GM19025 (cell line): ENCODE measurements around the gene HRAS.

Experiments
- ATAC-seq: cut with Tn5 transposase; IDR thresholded peaks from one replicate; pipeline ENCODE4 v1.9.1; 2021; ENCODE audit warnings: mild to moderate bottlenecking, low read depth, moderate library complexity; ENCODE audit not compliant: unreplicated experiment

Gene HRAS

DNA sequence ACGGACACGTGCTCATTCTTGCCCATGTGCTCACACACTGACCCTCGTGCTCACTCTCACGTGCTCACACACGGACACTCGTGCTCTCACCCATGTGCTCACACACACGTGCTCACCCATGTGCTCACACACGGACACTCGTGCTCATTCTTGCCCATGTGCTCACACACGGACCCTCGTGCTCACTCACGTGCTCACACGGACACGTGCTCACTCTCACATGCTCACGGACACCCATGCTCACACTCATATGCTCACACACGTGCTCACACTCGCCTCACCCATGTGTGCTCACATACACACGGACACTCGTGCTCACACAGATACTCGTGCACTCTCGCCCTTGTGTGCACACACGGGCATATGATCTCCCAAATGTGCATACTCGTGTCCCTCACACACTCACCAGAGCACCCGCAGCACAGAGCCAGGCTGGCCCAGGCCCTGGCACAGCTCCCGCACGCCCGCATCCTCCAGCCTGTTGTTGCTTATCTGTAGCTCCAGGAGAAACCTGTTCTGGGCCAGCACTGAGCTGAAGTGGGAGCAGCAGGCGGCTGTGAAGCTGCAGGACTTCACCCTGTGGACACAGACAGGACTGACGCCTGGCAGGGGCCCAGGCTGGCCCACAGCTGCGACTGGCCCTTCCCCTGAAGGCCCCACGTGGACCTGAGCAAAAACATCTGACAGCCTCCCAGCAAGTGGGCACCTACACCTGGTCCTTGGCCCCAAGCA is 37.6 kb downstream of the HRAS start:
- no peak for ATAC-seq

DNA sequence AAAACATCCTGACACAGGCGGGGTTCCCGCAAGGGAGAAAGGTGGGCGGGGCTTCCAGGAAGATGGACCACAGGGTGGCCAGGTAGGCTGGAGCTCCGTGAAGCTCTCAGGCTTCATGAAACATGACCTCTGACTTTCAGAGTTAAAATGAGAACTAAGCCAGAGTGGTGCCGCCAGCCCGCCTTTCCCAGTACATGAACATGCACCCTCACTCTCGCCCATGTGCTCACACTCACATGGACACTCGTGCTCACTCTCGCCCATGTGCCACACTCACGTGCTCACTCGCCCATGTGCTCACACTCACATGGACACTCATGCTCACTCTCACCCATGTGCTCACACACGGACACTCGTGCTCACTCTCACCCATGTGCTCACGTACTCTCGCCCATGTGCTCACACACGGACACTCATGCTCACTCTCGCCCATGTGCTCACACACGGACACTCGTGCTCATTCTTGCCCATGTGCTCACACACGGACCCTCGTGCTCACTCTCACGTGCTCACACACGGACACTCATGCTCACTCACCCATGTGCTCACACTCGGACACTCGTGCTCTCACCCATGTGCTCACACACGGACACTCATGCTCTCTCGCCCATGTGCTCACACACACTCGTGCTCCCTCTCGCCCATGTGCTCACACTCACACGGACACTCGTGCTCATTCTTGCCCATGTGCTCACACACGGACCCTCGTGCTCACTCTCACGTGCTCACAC is 38.4 kb downstream of the HRAS start:
- ATAC-seq = no peak

- ATAC-seq = no peak
These were observed 39.8 kb downstream of the HRAS start for GRCh38 chr11:495537-495931.

- ATAC-seq = no peak
These were observed 40.4 kb downstream of the HRAS start for GRCh38 chr11:494761-495536.

- ATAC-seq = no peak
These were observed 42.7 kb downstream of the HRAS start for GRCh38 chr11:492427-493226.

- ATAC-seq = no peak
These were observed 44.0 kb downstream of the HRAS start for GRCh38 chr11:491358-491757.

GRCh38 chr11:490930-491260 is 44.5 kb downstream of the HRAS start:
- no peak for ATAC-seq

- ATAC-seq = no peak
These were observed 45.0 kb downstream of the HRAS start for GRCh38 chr11:490186-490929.

DNA sequence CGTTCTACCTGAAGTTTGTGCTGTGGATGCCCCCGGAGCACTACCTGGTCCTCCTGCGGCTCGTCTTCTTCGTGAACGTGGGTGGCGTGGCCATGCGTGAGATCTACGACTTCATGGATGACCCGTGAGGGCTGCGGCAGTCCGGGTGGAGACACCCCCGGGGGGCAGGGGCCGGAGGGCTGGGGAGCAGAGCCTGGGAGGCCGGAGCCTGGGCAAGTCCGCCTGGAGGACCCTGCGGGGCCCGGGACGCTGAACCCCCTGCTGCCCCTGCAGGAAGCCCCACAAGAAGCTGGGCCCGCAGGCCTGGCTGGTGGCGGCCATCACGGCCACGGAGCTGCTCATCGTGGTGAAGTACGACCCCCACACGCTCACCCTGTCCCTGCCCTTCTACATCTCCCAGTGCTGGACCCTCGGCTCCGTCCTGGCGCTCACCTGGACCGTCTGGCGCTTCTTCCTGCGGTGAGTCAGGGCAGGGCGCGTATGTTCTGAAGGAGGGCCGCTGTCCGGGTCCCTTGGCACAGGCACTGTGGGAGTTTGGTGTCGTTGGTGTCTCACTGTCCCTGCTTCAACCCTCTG is 45.7 kb downstream of the HRAS start:
- ATAC-seq = no peak

DNA sequence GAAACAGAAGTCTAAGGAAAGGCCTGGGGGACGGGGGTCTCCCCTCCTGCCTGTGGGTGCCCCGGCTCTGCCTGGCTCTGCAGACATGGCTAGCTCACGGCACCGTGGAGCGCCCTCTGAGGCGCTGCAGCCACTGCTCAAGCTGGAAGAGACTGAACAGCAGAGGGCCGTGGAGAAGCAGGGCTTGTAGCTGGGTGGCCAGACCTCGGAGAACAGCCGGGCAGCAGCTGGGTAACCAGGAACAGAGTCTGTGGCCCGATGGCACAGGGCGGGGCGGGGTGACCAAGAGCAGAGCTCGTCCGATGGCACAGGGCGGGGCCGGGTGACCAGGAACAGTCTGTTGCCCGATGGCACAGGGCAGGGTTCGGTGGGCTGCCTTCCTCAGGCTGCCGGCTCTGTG is 46.4 kb downstream of the HRAS start:
- ATAC-seq = no peak

GRCh38 chr11:488579-488978 is 46.8 kb downstream of the HRAS start:
- no peak for ATAC-seq

GRCh38 chr11:488062-488461 is 47.3 kb downstream of the HRAS start:
- ATAC-seq = no peak

DNA sequence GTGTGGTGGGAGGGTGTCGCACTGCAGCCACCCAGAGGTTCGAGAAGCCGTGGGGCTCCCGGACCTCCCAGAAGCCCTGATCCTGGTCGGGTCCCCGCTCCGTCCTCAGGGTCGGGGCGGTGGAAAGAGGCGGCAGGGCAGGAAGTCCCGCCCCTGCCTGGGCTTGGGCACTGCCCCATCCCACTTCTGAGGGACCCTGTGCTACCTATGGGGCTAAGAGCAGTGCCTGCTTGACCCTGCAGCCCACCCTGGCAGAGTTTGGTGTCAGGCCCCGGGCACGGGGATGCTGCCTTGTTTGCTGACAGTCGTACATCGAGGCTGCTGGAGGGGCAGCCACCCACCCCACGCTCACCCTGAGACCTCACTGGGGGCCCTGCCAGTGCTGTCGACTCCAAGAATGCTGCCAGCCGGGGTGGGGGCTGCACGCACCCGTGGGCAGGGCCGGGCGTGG is 47.8 kb downstream of the HRAS start:
- ATAC-seq = no peak

- no peak for ATAC-seq
These were observed 49.2 kb downstream of the HRAS start for GRCh38 chr11:486189-486588.

DNA sequence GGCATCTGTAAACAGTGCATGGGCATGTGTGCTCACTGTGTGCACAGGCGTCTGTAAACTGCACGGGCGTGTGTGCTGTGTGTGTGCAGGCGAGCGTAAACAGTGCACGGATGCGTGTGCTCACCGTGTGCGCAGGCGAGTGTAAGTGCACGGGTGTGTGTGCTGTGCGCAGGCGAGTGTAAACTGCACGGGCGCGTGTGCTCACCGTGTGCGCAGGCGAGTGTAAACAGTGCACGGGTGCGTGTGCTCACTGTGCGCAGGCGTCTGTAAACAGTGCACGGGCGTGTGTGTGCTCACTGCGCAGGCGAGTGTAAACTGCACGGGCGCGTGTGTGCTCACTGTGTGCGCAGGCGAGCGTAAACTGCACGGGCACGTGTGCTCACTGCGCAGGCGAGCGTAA is 50.8 kb downstream of the HRAS start:
- no peak for ATAC-seq
